GM23338 (cell line): ENCODE data around the gene TMEM178B. TPM values are rescaled to one million over a fixed set of nuclear protein-coding genes. Genes with fewer than 3 reads are reported as not detected.

Experiments used
- ATAC-seq: fragments of 200-7000 bp; cut with Tn5 transposase; 3 replicates; pipeline ENCODE4 v1.9.1; 2020
- DNase-seq: peaks from one replicate; pipeline ENCODE4 v3.0.0-alpha.2; 2015; ENCODE audit warnings: low spot score
- H2AFZ ChIP-seq: fragments of 200-600 bp; sonication (generic); 2 replicates; pipeline ENCODE4 v1.8.0; 2016; ENCODE audit warnings: antibody characterized with exemption, mild to moderate bottlenecking, moderate library complexity
- H3F3A ChIP-seq: fragments of 200-600 bp; sonication (generic); replicated peaks from 2 replicates; pipeline ENCODE4 v1.8.0; 2017; ENCODE audit warnings: antibody characterized with exemption, mixed run types, low read depth
- H3K27ac ChIP-seq: fragments of 200-600 bp; sonication (generic); 2 replicates; pipeline ENCODE4 v1.6.1; 2016; ENCODE audit warnings: low read depth
- H3K27me3 ChIP-seq: fragments of 200-600 bp; sonication (generic); 2 replicates; pipeline ENCODE4 v1.8.0; 2016; ENCODE audit warnings: mild to moderate bottlenecking, mixed run types, moderate library complexity; ENCODE audit not compliant: insufficient read depth
- H3K36me3 ChIP-seq: fragments of 200-600 bp; sonication (generic); 2 replicates; pipeline ENCODE4 v1.8.0; 2016; ENCODE audit warnings: mild to moderate bottlenecking; ENCODE audit not compliant: insufficient read depth
- H3K4me1 ChIP-seq: fragments of 200-600 bp; sonication (generic); 2 replicates; pipeline ENCODE4 v1.8.0; 2016; ENCODE audit warnings: mild to moderate bottlenecking, moderate library complexity; ENCODE audit not compliant: insufficient read depth
- H3K4me2 ChIP-seq: fragments of 200-600 bp; sonication (generic); 2 replicates; pipeline ENCODE4 v1.7.1; 2017; ENCODE audit warnings: mixed run types
- H3K4me3 ChIP-seq: fragments of 200-600 bp; sonication (generic); 2 replicates; pipeline ENCODE4 v1.6.1; 2016; ENCODE audit warnings: mixed run types
- H3K79me2 ChIP-seq: fragments of 200-600 bp; sonication (generic); replicated peaks from 2 replicates; pipeline ENCODE4 v1.8.0; 2017; ENCODE audit warnings: mild to moderate bottlenecking; ENCODE audit not compliant: insufficient read depth
- H3K9me2 ChIP-seq: fragments of 200-600 bp; sonication (generic); 2 replicates; pipeline ENCODE4 v1.8.0; 2017; ENCODE audit not compliant: insufficient read depth
- H4K20me1 ChIP-seq: fragments of 200-600 bp; sonication (generic); replicated peaks from 2 replicates; pipeline ENCODE4 v1.8.0; 2017; ENCODE audit warnings: mild to moderate bottlenecking; ENCODE audit not compliant: insufficient read depth
- H3K27ac Mint-ChIP-seq: 2 replicates; pipeline ENCODE4 v1.8.0; 2020; ENCODE audit warnings: inconsistent platforms, mild to moderate bottlenecking, moderate library complexity, mixed read lengths
- H3K27me3 Mint-ChIP-seq: 3 replicates; pipeline ENCODE4 v1.8.0; 2022; ENCODE audit warnings: low read depth, mild to moderate bottlenecking, moderate library complexity, mixed read lengths, inconsistent platforms; ENCODE audit not compliant: insufficient read depth, poor library complexity
- H3K36me3 Mint-ChIP-seq: 3 replicates; pipeline ENCODE4 v1.8.0; 2021; ENCODE audit warnings: low read depth, mild to moderate bottlenecking, inconsistent platforms, moderate library complexity, mixed read lengths
- H3K4me1 Mint-ChIP-seq: 3 replicates; pipeline ENCODE4 v1.8.0; 2020; ENCODE audit warnings: mild to moderate bottlenecking, inconsistent platforms, mixed read lengths
- H3K4me3 Mint-ChIP-seq: 3 replicates; pipeline ENCODE4 v1.8.0; 2021; ENCODE audit warnings: moderate library complexity, mild to moderate bottlenecking, inconsistent platforms, mixed read lengths
- H3K9me3 Mint-ChIP-seq: 3 replicates; pipeline ENCODE4 v1.8.0; 2020; ENCODE audit warnings: moderate library complexity, mild to moderate bottlenecking, inconsistent platforms, mixed read lengths
- CREB1 ChIP-seq: fragments of 250-450 bp; sonication (Bioruptor Pico); IDR thresholded peaks from 2 replicates; pipeline ENCODE4 v1.5.0; 2020; ENCODE audit warnings: low read depth, mild to moderate bottlenecking, moderate library complexity
- EZH2 ChIP-seq: fragments of 200-600 bp; sonication (generic); IDR thresholded peaks from one replicate; pipeline ENCODE4 v1.8.0; 2017; ENCODE audit warnings: antibody characterized with exemption, mild to moderate bottlenecking, low read depth; ENCODE audit not compliant: unreplicated experiment
- JUNB ChIP-seq: IDR thresholded peaks from one replicate; pipeline ENCODE4 v1.6.1; 2016; ENCODE audit warnings: antibody characterized with exemption; ENCODE audit not compliant: unreplicated experiment
- POLR2AphosphoS5 ChIP-seq: IDR thresholded peaks from 2 replicates; pipeline ENCODE4 v1.6.1; 2016; ENCODE audit warnings: antibody characterized with exemption, low read depth
- ZNF114 ChIP-seq: fragments of 250-450 bp; sonication (Bioruptor Pico); IDR thresholded peaks from 2 replicates; pipeline ENCODE4 v1.5.0; 2020; ENCODE audit warnings: mild to moderate bottlenecking, moderate library complexity
- ZNF462 ChIP-seq: fragments of 250-450 bp; sonication (Bioruptor Pico); IDR thresholded peaks from 2 replicates; pipeline ENCODE4 v1.5.0; 2020; ENCODE audit warnings: mild to moderate bottlenecking, moderate library complexity
- polyA plus RNA-seq: library from polyadenylated mRNA; unstranded; fragments of >200 nt; fragmentation: Nextera tagmentation; extraction: Ambion mirVana; gene quantifications from 2 replicates; pipeline ENCODE4 v1.2.1, GENCODE V29; 2016
- total RNA-seq: library from RNA; depleted of rRNA; stranded (reverse); fragments of >200 nt; shearing (Covaris generic); gene quantifications from 2 replicates; pipeline ENCODE4 v1.2.3, GENCODE V29; 2014
- TF ChIP-seq, protein P1 (sequence below): IDR thresholded peaks from one replicate; pipeline ENCODE4 v1.6.1; 2018; ENCODE audit warnings: antibody characterized with exemption; ENCODE audit not compliant: unreplicated experiment
- TF ChIP-seq, protein P2 (sequence below): IDR thresholded peaks from 2 replicates; pipeline ENCODE4 v1.6.1; 2016; ENCODE audit warnings: antibody characterized with exemption

The TMEM178B gene
- total and polyA plus RNA-seq, 2 experiments from 2014 or later: 4.9 to 15.6 TPM

DNA sequence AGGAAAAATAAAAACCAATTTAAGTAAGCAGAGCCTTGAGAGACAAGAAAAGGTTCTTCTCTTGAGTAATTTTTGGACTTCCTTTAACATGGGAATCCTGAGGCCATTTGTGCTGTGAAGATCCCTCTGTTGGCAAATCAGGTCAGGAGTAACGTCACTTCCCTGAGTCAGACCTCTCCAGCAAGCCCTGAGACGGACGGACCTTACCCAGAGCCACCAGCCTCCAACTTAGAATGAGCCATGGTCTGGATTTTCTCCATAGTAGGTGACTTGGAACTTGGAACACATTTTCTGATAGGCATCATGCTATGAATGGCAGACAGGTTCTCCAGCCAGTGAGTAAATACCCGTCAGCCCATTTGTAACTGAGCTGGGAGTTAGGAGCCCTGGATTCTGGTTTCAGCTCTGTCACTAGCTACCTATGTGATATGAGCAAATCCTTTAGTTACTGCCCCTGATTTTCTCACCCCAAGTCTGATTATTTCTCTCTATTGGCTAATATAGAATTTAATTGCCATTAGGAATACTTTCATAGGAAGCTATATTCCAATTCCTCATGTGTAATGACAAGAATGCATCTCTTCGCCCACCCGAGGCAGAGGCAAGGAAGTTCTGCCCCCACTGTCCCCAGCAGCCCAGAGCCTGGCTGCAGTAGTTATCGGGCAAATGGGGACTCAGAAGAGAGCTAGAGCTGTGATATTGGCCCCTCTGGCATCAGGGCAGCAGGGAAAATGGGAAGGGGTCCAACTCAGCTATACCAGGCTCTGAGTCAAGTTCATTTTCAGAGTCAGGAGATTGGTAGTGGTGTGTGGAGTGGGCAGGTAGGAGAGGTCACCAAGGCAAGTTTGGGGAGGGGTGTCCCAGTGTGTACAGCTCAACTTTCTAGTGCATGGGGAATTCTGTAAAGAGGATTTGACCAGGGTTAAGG, 323.6 kb downstream of the TMEM178B start:
- Mint-ChIP-seq H3K4me3 (no peak overlapping the region), H3K4me1 (peaks cover 17% of the 10 kb centered on the region), H3K27ac (no peak overlapping the region), H3K9me3 (no peaks in the 10 kb centered on the region), H3K27me3 (peaks cover 4% of the 10 kb centered on the region), H3K36me3 (no peaks in the 10 kb centered on the region)
- Histone ChIP-seq H2AFZ (no peak overlapping the region), H3F3A (no peaks in the 10 kb centered on the region), H3K4me3 (no peak overlapping the region), H3K4me1 (peaks cover 4% of the 10 kb centered on the region), H3K4me2 (no peak overlapping the region), H3K27me3 (no peaks in the 10 kb centered on the region), H3K27ac (no peak overlapping the region), H3K36me3 (no peaks in the 10 kb centered on the region), H3K9me2 (peaks cover 14% of the 10 kb centered on the region), H4K20me1 (no peaks in the 10 kb centered on the region; the same call in 1 of the 2 replicates), H3K79me2 (no peaks in the 10 kb centered on the region; the same call in 1 of the 2 replicates)
- DNase-seq (no peak), ATAC-seq (no peak)
- TF ChIP-seq EZH2 (no peak), ZNF462 (CRISPR knock-in tag) (no peak), JUNB (no peak), CREB1 (CRISPR knock-in tag) (no peak), ZNF114 (CRISPR knock-in tag) (no peak), POLR2AphosphoS5 (no peak)
- TF ChIP-seq, protein P1, sequence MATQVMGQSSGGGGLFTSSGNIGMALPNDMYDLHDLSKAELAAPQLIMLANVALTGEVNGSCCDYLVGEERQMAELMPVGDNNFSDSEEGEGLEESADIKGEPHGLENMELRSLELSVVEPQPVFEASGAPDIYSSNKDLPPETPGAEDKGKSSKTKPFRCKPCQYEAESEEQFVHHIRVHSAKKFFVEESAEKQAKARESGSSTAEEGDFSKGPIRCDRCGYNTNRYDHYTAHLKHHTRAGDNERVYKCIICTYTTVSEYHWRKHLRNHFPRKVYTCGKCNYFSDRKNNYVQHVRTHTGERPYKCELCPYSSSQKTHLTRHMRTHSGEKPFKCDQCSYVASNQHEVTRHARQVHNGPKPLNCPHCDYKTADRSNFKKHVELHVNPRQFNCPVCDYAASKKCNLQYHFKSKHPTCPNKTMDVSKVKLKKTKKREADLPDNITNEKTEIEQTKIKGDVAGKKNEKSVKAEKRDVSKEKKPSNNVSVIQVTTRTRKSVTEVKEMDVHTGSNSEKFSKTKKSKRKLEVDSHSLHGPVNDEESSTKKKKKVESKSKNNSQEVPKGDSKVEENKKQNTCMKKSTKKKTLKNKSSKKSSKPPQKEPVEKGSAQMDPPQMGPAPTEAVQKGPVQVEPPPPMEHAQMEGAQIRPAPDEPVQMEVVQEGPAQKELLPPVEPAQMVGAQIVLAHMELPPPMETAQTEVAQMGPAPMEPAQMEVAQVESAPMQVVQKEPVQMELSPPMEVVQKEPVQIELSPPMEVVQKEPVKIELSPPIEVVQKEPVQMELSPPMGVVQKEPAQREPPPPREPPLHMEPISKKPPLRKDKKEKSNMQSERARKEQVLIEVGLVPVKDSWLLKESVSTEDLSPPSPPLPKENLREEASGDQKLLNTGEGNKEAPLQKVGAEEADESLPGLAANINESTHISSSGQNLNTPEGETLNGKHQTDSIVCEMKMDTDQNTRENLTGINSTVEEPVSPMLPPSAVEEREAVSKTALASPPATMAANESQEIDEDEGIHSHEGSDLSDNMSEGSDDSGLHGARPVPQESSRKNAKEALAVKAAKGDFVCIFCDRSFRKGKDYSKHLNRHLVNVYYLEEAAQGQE: no peak
- TF ChIP-seq, protein P2, sequence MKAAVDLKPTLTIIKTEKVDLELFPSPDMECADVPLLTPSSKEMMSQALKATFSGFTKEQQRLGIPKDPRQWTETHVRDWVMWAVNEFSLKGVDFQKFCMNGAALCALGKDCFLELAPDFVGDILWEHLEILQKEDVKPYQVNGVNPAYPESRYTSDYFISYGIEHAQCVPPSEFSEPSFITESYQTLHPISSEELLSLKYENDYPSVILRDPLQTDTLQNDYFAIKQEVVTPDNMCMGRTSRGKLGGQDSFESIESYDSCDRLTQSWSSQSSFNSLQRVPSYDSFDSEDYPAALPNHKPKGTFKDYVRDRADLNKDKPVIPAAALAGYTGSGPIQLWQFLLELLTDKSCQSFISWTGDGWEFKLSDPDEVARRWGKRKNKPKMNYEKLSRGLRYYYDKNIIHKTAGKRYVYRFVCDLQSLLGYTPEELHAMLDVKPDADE: no peak
